A673 (cell line): ENCODE data around the gene IBA57. TPM values are rescaled to one million over a fixed set of nuclear protein-coding genes. Genes with fewer than 3 reads are reported as not detected.

Source experiments
- BruUV-seq: library from RNA; stranded (reverse); fragments of 400-500 nt; replicated peaks from 2 replicates; lab custom pipeline; 2021; lab: Mats Ljungman, UMichigan
- CTCF ChIA-PET: fragments of 300-600 bp; sonication (Branson Sonifier 250); formaldehyde crosslinking; loops from one replicate; lab custom pipeline; 2022; ENCODE audit warnings: antibody characterized with exemption; lab: Charles Lee
- POLR2A ChIA-PET: fragments of 300-600 bp; sonication (Branson Sonifier 250); formaldehyde crosslinking; loops from one replicate; lab custom pipeline; 2022; ENCODE audit warnings: antibody characterized with exemption; ENCODE audit not compliant: low non-redundant PET; lab: Charles Lee
- DNase-seq: peaks from one replicate; pipeline ENCODE4 v3.0.0-alpha.2; 2015; ENCODE audit warnings: low spot score
- H3K27ac ChIP-seq: fragments of 200-600 bp; sonication (generic); 2 replicates; pipeline ENCODE4 v1.5.1; 2016; ENCODE audit warnings: mixed run types, low read depth, mild to moderate bottlenecking, mixed read lengths, antibody characterized with exemption, low read length; ENCODE audit not compliant: poor library complexity, severe bottlenecking
- H3K27me3 ChIP-seq: fragments of 200-600 bp; sonication (generic); replicated peaks from 2 replicates; pipeline ENCODE4 v1.6.1; 2017; ENCODE audit warnings: mixed run types, low read depth, mild to moderate bottlenecking, mixed read lengths, antibody characterized with exemption, low read length; ENCODE audit not compliant: insufficient read depth, poor library complexity
- H3K36me3 ChIP-seq: fragments of 200-600 bp; sonication (generic); 2 replicates; pipeline ENCODE4 v1.6.1; 2016; ENCODE audit warnings: mixed run types, mild to moderate bottlenecking, mixed read lengths, antibody characterized with exemption, low read length; ENCODE audit not compliant: insufficient read depth, poor library complexity, severe bottlenecking
- H3K4me1 ChIP-seq: fragments of 200-600 bp; sonication (generic); 2 replicates; pipeline ENCODE4 v1.6.1; 2017; ENCODE audit warnings: mixed run types, mild to moderate bottlenecking, mixed read lengths, antibody characterized with exemption, low read length; ENCODE audit not compliant: insufficient read depth, poor library complexity, severe bottlenecking
- H3K4me3 ChIP-seq: fragments of 200-600 bp; sonication (generic); 2 replicates; pipeline ENCODE4 v1.5.1; 2016; ENCODE audit warnings: low read depth, mixed run types, mild to moderate bottlenecking, mixed read lengths, low read length; ENCODE audit not compliant: poor library complexity, severe bottlenecking
- H3K9me3 ChIP-seq: fragments of 200-600 bp; sonication (generic); 2 replicates; pipeline ENCODE4 v1.6.1; 2016; ENCODE audit warnings: mixed run types, low read depth, mild to moderate bottlenecking, mixed read lengths, antibody characterized with exemption, low read length; ENCODE audit not compliant: poor library complexity, severe bottlenecking
- EZH2 ChIP-seq: fragments of 200-600 bp; sonication (generic); IDR thresholded peaks from 2 replicates; pipeline ENCODE4 v1.6.1; 2017; ENCODE audit warnings: borderline replicate concordance, low read depth, mild to moderate bottlenecking, mixed read lengths, antibody characterized with exemption, low read length; ENCODE audit not compliant: poor library complexity, severe bottlenecking
- intact Hi-C: fragments of 100-400 bp; cut with micrococcal nuclease; formaldehyde crosslinking; loops from one replicate; pipeline ENCODE4 v1.10.0; 2022; ENCODE audit not compliant: unreplicated experiment
- total RNA-seq: library from RNA; stranded (reverse); gene quantifications from 2 replicates; pipeline ENCODE4 v1.2.3, GENCODE V29; 2021
- TF ChIP-seq, protein P1 (sequence below): fragments of 300-800, 200-600 bp; sonication (generic); conservative IDR thresholded peaks from 2 replicates; pipeline ENCODE4 v1.5.1; 2017; ENCODE audit warnings: low read depth, mild to moderate bottlenecking, antibody characterized with exemption, low read length, moderate library complexity, mixed read lengths

The IBA57 gene
- total RNA-seq, 1 experiment from 2014 or later, result 12.1 TPM

DNA sequence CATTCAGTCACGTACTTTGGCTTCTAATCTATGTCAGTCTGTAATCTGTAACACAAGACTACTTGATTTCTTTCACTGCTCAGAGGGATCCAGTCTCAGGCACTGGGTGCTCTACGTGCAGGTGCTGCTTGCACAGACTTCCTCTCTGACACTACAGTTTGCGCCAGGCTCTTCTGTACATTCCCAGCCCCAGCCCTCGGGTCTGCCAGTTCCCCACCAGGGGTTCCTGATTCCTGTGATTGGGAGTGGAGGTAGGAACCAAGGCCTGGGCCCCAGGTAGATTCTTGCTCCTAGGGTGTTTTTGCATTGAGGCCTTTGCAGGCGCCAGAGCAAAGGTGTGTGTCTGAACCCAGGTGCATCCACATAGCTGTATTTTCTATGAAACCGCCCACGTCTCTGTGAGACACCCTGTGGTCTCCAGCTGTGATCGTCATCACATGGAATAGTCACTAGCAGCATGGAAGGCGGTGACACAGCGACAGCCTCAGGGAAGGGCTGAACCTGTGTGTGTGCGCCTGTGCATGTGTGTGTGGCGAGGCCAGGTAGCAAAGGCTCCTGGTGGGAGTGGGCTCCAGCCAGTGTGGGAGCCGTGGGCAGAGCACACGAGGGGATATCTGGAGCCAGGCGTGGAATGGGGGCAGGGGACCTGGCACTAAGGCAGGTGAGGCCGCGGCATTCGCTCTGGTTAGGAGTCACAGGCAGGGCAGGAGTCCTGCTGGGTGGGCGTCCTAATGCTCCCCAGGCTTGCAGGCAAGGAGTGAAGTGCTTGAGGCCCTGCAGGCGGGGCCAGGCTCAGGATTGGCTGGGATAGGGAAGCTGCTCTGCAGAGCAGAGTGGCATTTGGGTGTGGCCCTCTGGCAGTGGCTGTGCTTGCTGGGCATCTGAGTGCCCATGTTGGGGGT lies 10.7 kb upstream of the IBA57 start:
- intact Hi-C loops, result no loop called here
- BruUV-seq, result no TSS peak
- TF ChIP-seq, protein P1, sequence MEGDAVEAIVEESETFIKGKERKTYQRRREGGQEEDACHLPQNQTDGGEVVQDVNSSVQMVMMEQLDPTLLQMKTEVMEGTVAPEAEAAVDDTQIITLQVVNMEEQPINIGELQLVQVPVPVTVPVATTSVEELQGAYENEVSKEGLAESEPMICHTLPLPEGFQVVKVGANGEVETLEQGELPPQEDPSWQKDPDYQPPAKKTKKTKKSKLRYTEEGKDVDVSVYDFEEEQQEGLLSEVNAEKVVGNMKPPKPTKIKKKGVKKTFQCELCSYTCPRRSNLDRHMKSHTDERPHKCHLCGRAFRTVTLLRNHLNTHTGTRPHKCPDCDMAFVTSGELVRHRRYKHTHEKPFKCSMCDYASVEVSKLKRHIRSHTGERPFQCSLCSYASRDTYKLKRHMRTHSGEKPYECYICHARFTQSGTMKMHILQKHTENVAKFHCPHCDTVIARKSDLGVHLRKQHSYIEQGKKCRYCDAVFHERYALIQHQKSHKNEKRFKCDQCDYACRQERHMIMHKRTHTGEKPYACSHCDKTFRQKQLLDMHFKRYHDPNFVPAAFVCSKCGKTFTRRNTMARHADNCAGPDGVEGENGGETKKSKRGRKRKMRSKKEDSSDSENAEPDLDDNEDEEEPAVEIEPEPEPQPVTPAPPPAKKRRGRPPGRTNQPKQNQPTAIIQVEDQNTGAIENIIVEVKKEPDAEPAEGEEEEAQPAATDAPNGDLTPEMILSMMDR, result no peak
- TF ChIP-seq EZH2, result no peak
- Histone ChIP-seq H3K27me3 (peaks cover 24% of the 10 kb centered on the region), H3K4me1 (no peaks in the 10 kb centered on the region), H3K27ac (no peak overlapping the region), H3K4me3 (no peak overlapping the region), H3K9me3 (no peaks in the 10 kb centered on the region), H3K36me3 (no peaks in the 10 kb centered on the region)
- ChIA-PET POLR2A (no interaction called here), CTCF (no interaction called here)
- DNase-seq, result no peak

- intact Hi-C loops, result no loop called here
- Histone ChIP-seq H3K27me3 (peaks cover 24% of the 10 kb centered on the region), H3K36me3 (no peaks in the 10 kb centered on the region), H3K9me3 (no peaks in the 10 kb centered on the region), H3K27ac (no peak overlapping the region), H3K4me3 (no peak overlapping the region), H3K4me1 (no peaks in the 10 kb centered on the region)
- POLR2A ChIA-PET, result no interaction called here
- TF ChIP-seq EZH2, result no peak
- TF ChIP-seq, protein P1, result no peak
- BruUV-seq, result no TSS peak
- CTCF ChIA-PET, result no interaction called here
- no peak for DNase-seq
Measured at GRCh38 chr1:228155596-228156514, 9.7 kb upstream of the IBA57 start.

GRCh38 chr1:228156515-228156881 lies 9.1 kb upstream of the IBA57 start:
- ChIA-PET CTCF (no interaction called here), POLR2A (no interaction called here)
- BruUV-seq, result no TSS peak

More at GRCh38 chr1:228156515-228156881, 9.1 kb upstream of the IBA57 start:
- DNase-seq, result no peak
- intact Hi-C loops, result no loop called here
- Histone ChIP-seq H3K9me3 (no peaks in the 10 kb centered on the region), H3K27me3 (peaks cover 24% of the 10 kb centered on the region), H3K4me3 (no peak overlapping the region), H3K4me1 (no peaks in the 10 kb centered on the region), H3K36me3 (no peaks in the 10 kb centered on the region), H3K27ac (no peak overlapping the region)
- TF ChIP-seq, protein P1, result no peak
- no peak for TF ChIP-seq EZH2
